Left lung (tissue), 10 donors: Measurements from ENCODE around the gene HMBS. TPM values are rescaled to one million over a fixed set of nuclear protein-coding genes. Genes with fewer than 3 reads are reported as not detected.

Source experiments
- ATAC-seq: fragments of 200-7000 bp; cut with Tn5 transposase; one replicate; pipeline ENCODE4 v1.9.1; 2020; ENCODE audit warnings: moderate library complexity
- DNase-seq, 4 donors: peaks; one replicate each; pipeline ENCODE4 v3.0.0-alpha.2; 2013 to 2020
- H3K27ac ChIP-seq, 2 donors: fragments of 200-600 bp; sonication (generic) in 1 of 2; one replicate each; pipeline versions ENCODE4 v1.5.0 to v1.8.0; 2020 to 2021
- H3K27me3 ChIP-seq, 2 donors: fragments of 200-600 bp; sonication (generic) in 1 of 2; one replicate each; pipeline versions ENCODE4 v1.5.0 to v1.8.0; 2020 to 2021
- H3K36me3 ChIP-seq, 2 donors: fragments of 200-600 bp; sonication (generic) in 1 of 2; one replicate each; pipeline versions ENCODE4 v1.5.0 to v1.8.0; 2020 to 2021
- H3K4me1 ChIP-seq, 2 donors: fragments of 200-600 bp; one replicate each; pipeline ENCODE4 v1.8.0; 2021
- H3K4me3 ChIP-seq, 2 donors: fragments of 200-600 bp; sonication (generic) in 1 of 2; one replicate each; pipeline versions ENCODE4 v1.5.0 to v1.8.0; 2020 to 2021; ENCODE audit warnings: mild to moderate bottlenecking in 1 of 2
- H3K9me3 ChIP-seq, 2 donors: fragments of 200-600 bp; sonication (generic) in 1 of 2; one replicate each; pipeline versions ENCODE4 v1.5.0 to v1.8.0; 2020 to 2021
- intact Hi-C, 2 donors: fragments of 100-400 bp; cut with DNase I; formaldehyde crosslinking; loops; one replicate each; pipeline versions ENCODE4 v1.11.2 to v1.14.2; 2022
- polyA plus RNA-seq, 6 donors: library from polyadenylated mRNA; unstranded; fragments of 120-200 nt; gene quantifications; one replicate each; pipeline ENCODE4 v1.2.1, GENCODE V29; 2013; ENCODE audit not compliant: insufficient read length in 6 of 6
- total RNA-seq, 2 donors: library from RNA; stranded (reverse); fragmentation: NEBNext Ultra II Directional; extraction: Animal tissue kit (Norgen Biotek cat#: 25700); gene quantifications; one replicate each; pipeline ENCODE4 v1.2.1, GENCODE V29; 2021
- TF ChIP-seq, protein P1 (sequence below), 2 donors: fragments of 200-600 bp; sonication (generic) in 1 of 2; IDR thresholded peaks; one replicate each; pipeline versions ENCODE4 v1.5.0 to v1.8.0; 2021; ENCODE audit warnings: antibody characterized with exemption in 2 of 2
- donor health status: DM: no; HTN: yes; CAD: no.
- donor health status: DM: no; HTN: no; CAD: no.

Gene HMBS
- total and polyA plus RNA-seq, 8 donors, result 16.5 to 32.0 (median 24.1) TPM

DNA sequence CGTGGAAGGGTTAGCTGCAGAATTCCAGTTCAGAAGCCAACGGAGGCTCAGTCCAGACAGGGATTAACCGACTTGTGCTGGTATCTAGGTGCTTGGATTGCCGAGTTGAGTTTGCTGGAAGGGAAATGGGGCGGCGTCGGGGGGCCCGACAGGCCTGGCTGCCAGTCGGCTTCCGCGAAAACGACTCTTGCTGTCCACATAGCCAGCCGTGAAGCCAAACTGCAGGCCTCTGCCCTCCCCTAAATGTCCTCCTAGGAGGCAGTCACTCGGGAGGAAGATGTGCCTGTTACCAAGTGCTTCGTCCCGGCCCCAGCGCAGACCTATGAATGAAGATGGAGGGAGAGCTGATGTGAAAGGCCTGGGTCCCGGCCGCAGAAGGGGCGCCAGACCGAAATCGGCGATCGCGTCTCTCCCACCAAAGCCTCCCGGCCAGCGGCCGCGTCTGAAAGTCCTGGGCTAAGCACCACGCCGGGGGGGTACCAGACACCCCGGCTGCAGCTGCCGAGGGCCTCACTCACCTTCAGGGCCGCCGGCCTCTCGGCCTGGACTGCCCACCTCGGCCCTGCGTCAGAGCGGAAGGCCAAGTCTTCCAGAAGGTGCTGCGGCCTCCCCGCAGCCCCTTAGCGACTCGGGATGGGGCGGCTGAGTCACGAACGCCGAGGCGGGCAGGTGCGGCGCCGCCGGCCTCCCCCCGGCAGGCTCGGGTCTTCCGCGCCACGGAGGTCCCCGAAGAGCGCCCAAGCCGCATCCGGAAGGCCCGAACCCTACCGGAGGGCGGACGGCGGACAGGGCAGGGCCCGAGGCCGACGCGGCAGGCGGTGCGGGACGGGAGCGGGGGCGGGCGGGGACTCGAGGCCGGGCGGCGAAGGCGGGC lies 9.5 kb downstream of the HMBS start:
- H3K4me1 ChIP-seq, result peaks cover 17 to 39% of the 10 kb centered on the region in 2 donors
- H3K4me3 ChIP-seq, result peak overlapping the region; percentile 88 to 89
- no peaks in the 10 kb centered on the region for H3K27me3 ChIP-seq
- H3K27ac ChIP-seq, result peak overlapping the region; percentile 87 to 96
- DNase-seq (peak in 1 of 4 donors; percentile 84), ATAC-seq (peak; percentile 30)
- TF ChIP-seq, protein P1, sequence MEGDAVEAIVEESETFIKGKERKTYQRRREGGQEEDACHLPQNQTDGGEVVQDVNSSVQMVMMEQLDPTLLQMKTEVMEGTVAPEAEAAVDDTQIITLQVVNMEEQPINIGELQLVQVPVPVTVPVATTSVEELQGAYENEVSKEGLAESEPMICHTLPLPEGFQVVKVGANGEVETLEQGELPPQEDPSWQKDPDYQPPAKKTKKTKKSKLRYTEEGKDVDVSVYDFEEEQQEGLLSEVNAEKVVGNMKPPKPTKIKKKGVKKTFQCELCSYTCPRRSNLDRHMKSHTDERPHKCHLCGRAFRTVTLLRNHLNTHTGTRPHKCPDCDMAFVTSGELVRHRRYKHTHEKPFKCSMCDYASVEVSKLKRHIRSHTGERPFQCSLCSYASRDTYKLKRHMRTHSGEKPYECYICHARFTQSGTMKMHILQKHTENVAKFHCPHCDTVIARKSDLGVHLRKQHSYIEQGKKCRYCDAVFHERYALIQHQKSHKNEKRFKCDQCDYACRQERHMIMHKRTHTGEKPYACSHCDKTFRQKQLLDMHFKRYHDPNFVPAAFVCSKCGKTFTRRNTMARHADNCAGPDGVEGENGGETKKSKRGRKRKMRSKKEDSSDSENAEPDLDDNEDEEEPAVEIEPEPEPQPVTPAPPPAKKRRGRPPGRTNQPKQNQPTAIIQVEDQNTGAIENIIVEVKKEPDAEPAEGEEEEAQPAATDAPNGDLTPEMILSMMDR (IDR thresholded peaks at IDR 0.05), result no peak
- H3K36me3 ChIP-seq, result peaks cover 0 to 29% of the 10 kb centered on the region in 2 donors
- no peaks in the 10 kb centered on the region for H3K9me3 ChIP-seq
- intact Hi-C loops, result no loop called here

DNA sequence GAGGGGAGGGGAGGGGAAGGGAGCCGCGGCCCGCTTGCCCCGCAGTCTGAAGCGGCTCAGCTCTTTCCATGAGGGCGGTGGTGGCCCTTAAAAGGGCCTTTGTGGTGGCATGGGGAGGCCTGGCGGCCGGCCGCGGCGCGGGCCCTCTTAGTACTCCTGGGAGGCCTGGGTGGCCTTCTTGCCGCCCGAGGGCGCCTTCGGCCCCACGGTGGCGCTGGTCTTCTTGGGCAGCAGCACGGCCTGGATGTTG lies 10.1 kb downstream of the HMBS start:
- TF ChIP-seq, protein P1 (IDR thresholded peaks at IDR 0.05), result peak; percentile 66 to 71
- ATAC-seq, result peak; percentile 87
- H3K27me3 ChIP-seq, result no peaks in the 10 kb centered on the region
- peak overlapping the region; percentile 88 to 89 for H3K4me3 ChIP-seq
- peak overlapping the region; percentile 87 to 96 for H3K27ac ChIP-seq
- H3K9me3 ChIP-seq, result no peaks in the 10 kb centered on the region
- intact Hi-C loops, result no loop called here
- DNase-seq, result peak in 3 of 4 donors; percentile 86 to 96 (median 87)
- peaks cover 0 to 29% of the 10 kb centered on the region in 2 donors for H3K36me3 ChIP-seq
- peaks cover 17 to 41% of the 10 kb centered on the region in 2 donors for H3K4me1 ChIP-seq

DNA sequence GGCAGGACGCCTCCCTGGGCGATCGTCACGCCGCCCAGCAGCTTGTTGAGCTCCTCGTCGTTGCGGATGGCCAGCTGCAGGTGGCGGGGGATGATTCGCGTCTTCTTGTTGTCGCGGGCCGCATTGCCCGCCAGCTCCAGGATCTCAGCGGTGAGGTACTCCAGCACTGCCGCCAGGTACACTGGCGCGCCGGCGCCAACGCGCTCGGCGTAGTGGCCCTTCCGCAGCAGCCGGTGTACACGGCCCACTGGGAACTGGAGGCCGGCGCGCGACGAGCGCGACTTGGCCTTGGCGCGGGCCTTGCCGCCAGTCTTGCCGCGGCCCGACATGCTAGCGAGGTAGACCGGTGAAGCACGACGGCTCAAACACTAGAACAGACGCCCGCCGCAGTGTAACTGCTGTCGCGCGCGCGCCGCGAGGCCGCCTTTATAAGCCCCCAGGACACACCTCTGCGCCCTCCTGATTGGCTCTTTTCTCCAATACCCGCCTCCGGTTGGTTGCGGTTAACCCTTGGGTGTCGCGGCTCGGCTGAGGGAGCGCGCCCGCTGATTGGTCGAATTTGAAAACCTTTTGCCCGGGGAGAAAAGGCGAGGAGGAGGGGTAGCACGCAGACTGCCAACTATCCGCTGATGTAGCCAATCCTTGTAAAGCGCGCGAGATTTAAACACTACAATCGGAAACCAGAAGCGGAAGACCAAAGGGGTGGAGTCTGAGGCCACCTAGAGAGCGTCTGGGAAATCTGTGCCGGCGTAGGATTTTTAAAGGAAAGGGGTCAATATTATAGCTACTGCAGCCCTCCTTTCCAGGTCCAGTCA lies 10.6 kb downstream of the HMBS start:
- TF ChIP-seq, protein P1 (IDR thresholded peaks at IDR 0.05), result peak in 1 of 2 donors; percentile 2
- peak overlapping the region; percentile 87 to 96 for H3K27ac ChIP-seq
- intact Hi-C loops, result no loop called here

DNA sequence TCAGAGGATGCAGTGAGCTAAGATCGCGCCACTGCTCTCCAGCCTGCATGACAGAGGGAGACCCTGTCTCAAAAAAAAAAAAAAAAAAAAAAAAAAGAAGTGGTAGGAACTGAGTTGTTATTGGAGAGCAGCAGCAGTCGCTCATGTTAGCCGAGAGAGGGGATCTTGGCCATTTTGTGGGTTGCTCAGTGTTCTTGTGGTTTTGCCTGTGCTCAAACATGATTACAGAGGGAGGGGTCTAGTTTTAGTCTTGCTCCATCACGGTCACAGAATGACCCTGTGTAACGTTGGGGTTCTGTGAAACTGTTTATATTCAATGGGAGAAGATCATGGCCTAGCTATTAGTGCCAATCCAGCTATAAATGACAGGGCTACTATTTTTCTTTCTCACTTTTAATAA lies 15.0 kb downstream of the HMBS start:
- Histone ChIP-seq H3K27me3 (no peaks in the 10 kb centered on the region), H3K36me3 (peaks cover 0 to 20% of the 10 kb centered on the region in 2 donors), H3K9me3 (no peaks in the 10 kb centered on the region), H3K4me3 (no peak overlapping the region), H3K4me1 (peaks cover 14 to 39% of the 10 kb centered on the region in 2 donors), H3K27ac (no peak overlapping the region)
- TF ChIP-seq, protein P1 (IDR thresholded peaks at IDR 0.05), result no peak
- intact Hi-C loops, result no loop called here
- ATAC-seq (no peak), DNase-seq (no peak)

More for the DNA sequence above, 10.6 kb downstream of the HMBS start:
- DNase-seq (peak; percentile 95 to 99 (median 98)), ATAC-seq (peak; percentile 94)
- no peaks in the 10 kb centered on the region for H3K27me3 ChIP-seq
- peaks cover 0 to 29% of the 10 kb centered on the region in 2 donors for H3K36me3 ChIP-seq
- peak overlapping the region; percentile 88 to 89 for H3K4me3 ChIP-seq
- H3K9me3 ChIP-seq, result no peaks in the 10 kb centered on the region
- peaks cover 19 to 42% of the 10 kb centered on the region in 2 donors for H3K4me1 ChIP-seq
